Keratinocyte (primary cell): Measurements from ENCODE around the gene RTEL1.

ENCODE experiments used
- EZH2 ChIP-seq: IDR thresholded peaks from one replicate; pipeline ENCODE4 v1.6.1; 2012; ENCODE audit warnings: inconsistent platforms, mild to moderate bottlenecking, low read length, moderate library complexity
- TF ChIP-seq, protein P1 (sequence below), 3 experiments: IDR thresholded peaks in 1 of 3; conservative IDR thresholded peaks in 1 of 3; optimal IDR thresholded peaks in 1 of 3; 2 replicates in 2 of 3; 3 replicates in 1 of 3; pipeline versions ENCODE3 to v1.5.1; 2011; ENCODE audit warnings: low read length in 3 of 3, mild to moderate bottlenecking in 3 of 3, moderate library complexity in 2 of 3, control low read depth in 1 of 3, inconsistent platforms in 1 of 3; ENCODE audit not compliant: insufficient read depth in 2 of 3; ENCODE audit errors: extremely low read depth in 1 of 3

- TF ChIP-seq, protein P1, sequence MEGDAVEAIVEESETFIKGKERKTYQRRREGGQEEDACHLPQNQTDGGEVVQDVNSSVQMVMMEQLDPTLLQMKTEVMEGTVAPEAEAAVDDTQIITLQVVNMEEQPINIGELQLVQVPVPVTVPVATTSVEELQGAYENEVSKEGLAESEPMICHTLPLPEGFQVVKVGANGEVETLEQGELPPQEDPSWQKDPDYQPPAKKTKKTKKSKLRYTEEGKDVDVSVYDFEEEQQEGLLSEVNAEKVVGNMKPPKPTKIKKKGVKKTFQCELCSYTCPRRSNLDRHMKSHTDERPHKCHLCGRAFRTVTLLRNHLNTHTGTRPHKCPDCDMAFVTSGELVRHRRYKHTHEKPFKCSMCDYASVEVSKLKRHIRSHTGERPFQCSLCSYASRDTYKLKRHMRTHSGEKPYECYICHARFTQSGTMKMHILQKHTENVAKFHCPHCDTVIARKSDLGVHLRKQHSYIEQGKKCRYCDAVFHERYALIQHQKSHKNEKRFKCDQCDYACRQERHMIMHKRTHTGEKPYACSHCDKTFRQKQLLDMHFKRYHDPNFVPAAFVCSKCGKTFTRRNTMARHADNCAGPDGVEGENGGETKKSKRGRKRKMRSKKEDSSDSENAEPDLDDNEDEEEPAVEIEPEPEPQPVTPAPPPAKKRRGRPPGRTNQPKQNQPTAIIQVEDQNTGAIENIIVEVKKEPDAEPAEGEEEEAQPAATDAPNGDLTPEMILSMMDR (optimal IDR thresholded peaks at IDR 0.05 in 1 of 3, IDR thresholded peaks at IDR 0.05 in 1 of 3, conservative IDR thresholded peaks at IDR 0.05 in 1 of 3; ENCODE audit: extremely low read depth in 1 of 3, insufficient read depth in 2 of 3, low read length in 3 of 3) = no peak
- no peak for TF ChIP-seq EZH2
Observed at GRCh38 chr20:63741354-63741675, 83.2 kb downstream of the RTEL1 start.
